HCT116 (cell line): ENCODE measurements around the gene PARM1. TPM values are rescaled to one million over a fixed set of nuclear protein-coding genes. Genes with fewer than 3 reads are reported as not detected.

Source experiments
- ATAC-seq: fragments of 200-7000 bp; cut with Tn5 transposase; 2 replicates; pipeline ENCODE4 v1.9.1; 2020; ENCODE audit warnings: mild to moderate bottlenecking, moderate library complexity
- BruUV-seq: library from RNA; stranded (reverse); fragments of 400-500 nt; replicated peaks from 2 replicates; lab custom pipeline; 2021; lab: Mats Ljungman, UMichigan
- CTCF ChIA-PET: fragments of 300-600 bp; sonication (Branson Sonifier 250); formaldehyde crosslinking; loops from one replicate; lab custom pipeline; 2021; ENCODE audit warnings: antibody characterized with exemption; lab: Charles Lee
- POLR2A ChIA-PET: fragments of 300-600, 350-600 bp; sonication (Branson Sonifier 250); formaldehyde crosslinking; loops from one replicate; lab custom pipeline; 2021; ENCODE audit warnings: antibody characterized with exemption; lab: Charles Lee
- RAD21 ChIA-PET, 2 experiments: fragments of 300-600 bp; sonication (Branson Sonifier 250); formaldehyde crosslinking; loops; one replicate each; lab custom pipeline; 2023; ENCODE audit warnings: low total read pairs in 2 of 2; ENCODE audit not compliant: uncharacterized antibody in 2 of 2, unreplicated experiment in 2 of 2, low non-redundant PET in 1 of 2; lab: Charles Lee
- DNase-seq: peaks from one replicate; pipeline ENCODE4 v3.0.0-alpha.2; 2010; ENCODE audit warnings: low read depth, low spot score
- H2AFZ ChIP-seq: fragments of 200-600 bp; shearing (Covaris generic), sonication (generic); 2 replicates; pipeline ENCODE4 v1.6.1; 2017; ENCODE audit warnings: low read depth, mixed run types, mixed read lengths, antibody characterized with exemption, low read length; ENCODE audit not compliant: poor library complexity, severe bottlenecking
- H3K27ac ChIP-seq: 2 replicates; pipeline ENCODE4 v1.5.1; 2012; ENCODE audit warnings: low read depth, low read length
- H3K27me3 ChIP-seq: fragments of 200-600 bp; sonication (generic); 2 replicates; pipeline ENCODE4 v1.6.1; 2016; ENCODE audit warnings: mixed run types, low read length, mixed read lengths; ENCODE audit not compliant: insufficient read depth
- H3K36me3 ChIP-seq, 2 experiments: fragments of 200-500 bp in 1 of 2; fragments of 200-600 bp in 1 of 2; sonication (Bioruptor generic) in 1 of 2; sonication (generic) in 1 of 2; 2 replicates each; pipeline versions ENCODE4 v1.5.1 to v1.6.1; 2014 to 2016; ENCODE audit warnings: low read length in 2 of 2, inconsistent platforms in 1 of 2, mixed read lengths in 1 of 2, mixed run types in 1 of 2; ENCODE audit not compliant: insufficient read depth in 2 of 2, control insufficient read depth in 1 of 2
- H3K4me1 ChIP-seq, 2 experiments: fragments of 200-600 bp in 1 of 2; sonication (generic) in 1 of 2; 2 replicates each; pipeline versions ENCODE4 v1.5.1 to v1.6.1; 2012 to 2017; ENCODE audit warnings: low read length in 2 of 2, inconsistent platforms in 1 of 2, mild to moderate bottlenecking in 1 of 2, mixed read lengths in 1 of 2, mixed run types in 1 of 2, moderate library complexity in 1 of 2; ENCODE audit not compliant: insufficient read depth in 2 of 2, control insufficient read depth in 1 of 2
- H3K4me2 ChIP-seq: fragments of 200-600 bp; sonication (generic); 2 replicates; pipeline ENCODE4 v1.6.1; 2017; ENCODE audit warnings: mixed run types, low read length, mixed read lengths
- H3K4me3 ChIP-seq, 2 experiments: fragments of 200-600 bp in 1 of 2; sonication (generic) in 1 of 2; replicated peaks in 1 of 2; 2 replicates each; pipeline ENCODE4 v1.5.1; 2011 to 2016; ENCODE audit warnings: low read length in 2 of 2, control low read depth in 1 of 2, low read depth in 1 of 2, mild to moderate bottlenecking in 1 of 2, mixed read lengths in 1 of 2, mixed run types in 1 of 2
- H3K79me2 ChIP-seq: fragments of 200-600 bp; sonication (generic); 2 replicates; pipeline ENCODE4 v1.6.1; 2017; ENCODE audit warnings: mild to moderate bottlenecking, mixed run types, low read length, moderate library complexity, mixed read lengths; ENCODE audit not compliant: insufficient read depth
- H3K9ac ChIP-seq: fragments of 200-600 bp; sonication (generic); 2 replicates; pipeline ENCODE4 v1.6.1; 2016; ENCODE audit warnings: low read length, mixed read lengths
- H3K9me2 ChIP-seq: fragments of 200-600 bp; sonication (generic), shearing (Covaris generic); 2 replicates; pipeline ENCODE4 v1.6.1; 2017; ENCODE audit warnings: mixed run types, mild to moderate bottlenecking, moderate library complexity; ENCODE audit not compliant: insufficient read depth
- H3K9me3 ChIP-seq, 2 experiments: fragments of 200-500 bp in 1 of 2; fragments of 200-600 bp in 1 of 2; sonication (Bioruptor generic) in 1 of 2; sonication (generic) in 1 of 2; 2 replicates each; pipeline ENCODE4 v1.6.1; 2014 to 2017; ENCODE audit warnings: low read length in 2 of 2, mixed read lengths in 2 of 2, inconsistent platforms in 1 of 2, low read depth in 1 of 2, mild to moderate bottlenecking in 1 of 2, mixed run types in 1 of 2, moderate library complexity in 1 of 2; ENCODE audit not compliant: control insufficient read depth in 1 of 2, insufficient read depth in 1 of 2
- H4K20me1 ChIP-seq: fragments of 200-600 bp; sonication (generic), shearing (Covaris generic); 2 replicates; pipeline ENCODE4 v1.6.1; 2017; ENCODE audit warnings: mixed run types, mild to moderate bottlenecking, moderate library complexity; ENCODE audit not compliant: insufficient read depth
- ATF3 ChIP-seq: IDR thresholded peaks from 2 replicates; pipeline ENCODE4 v1.6.1; 2012
- CBX3 ChIP-seq: IDR thresholded peaks from 2 replicates; pipeline ENCODE4 v1.6.1; 2012; ENCODE audit warnings: low read depth
- CEBPB ChIP-seq: IDR thresholded peaks from 2 replicates; pipeline ENCODE4 v1.6.1; 2012; ENCODE audit warnings: low read depth
- CTCF ChIP-seq, 3 experiments: fragments of 200-600 bp in 1 of 3; sonication (generic) in 1 of 3; IDR thresholded peaks in 2 of 3; conservative IDR thresholded peaks in 1 of 3; 2 replicates each; pipeline ENCODE4 v1.5.1; 2012 to 2017; ENCODE audit warnings: low read depth in 2 of 3, low read length in 2 of 3, antibody characterized with exemption in 1 of 3, borderline replicate concordance in 1 of 3, control low read depth in 1 of 3, mild to moderate bottlenecking in 1 of 3, mixed read lengths in 1 of 3, mixed run types in 1 of 3, moderate library complexity in 1 of 3; ENCODE audit not compliant: insufficient read depth in 1 of 3
- EGR1 ChIP-seq: IDR thresholded peaks from 2 replicates; pipeline ENCODE4 v1.6.1; 2012; ENCODE audit warnings: low read depth
- ELF1 ChIP-seq: IDR thresholded peaks from 2 replicates; pipeline ENCODE4 v1.6.1; 2012; ENCODE audit warnings: low read depth, borderline replicate concordance
- EZH2 ChIP-seq: fragments of 200-600 bp; sonication (generic); IDR thresholded peaks from 2 replicates; pipeline ENCODE4 v1.6.1; 2017; ENCODE audit warnings: antibody characterized with exemption, mixed run types
- EZH2phosphoT487 ChIP-seq: fragments of 200-600 bp; IDR thresholded peaks from 2 replicates; pipeline ENCODE4 v1.6.1; 2018; ENCODE audit warnings: antibody characterized with exemption, borderline replicate concordance
- JUND ChIP-seq: IDR thresholded peaks from 2 replicates; pipeline ENCODE4 v1.6.1; 2012
- MAX ChIP-seq: IDR thresholded peaks from 2 replicates; pipeline ENCODE4 v1.6.1; 2012
- POLR2AphosphoS5 ChIP-seq: IDR thresholded peaks from 2 replicates; pipeline ENCODE4 v1.6.1; 2011; ENCODE audit warnings: mild to moderate bottlenecking, low read depth, low read length, moderate library complexity
- SP1 ChIP-seq: IDR thresholded peaks from 2 replicates; pipeline ENCODE4 v1.6.1; 2012; ENCODE audit warnings: low read depth
- SRF ChIP-seq: IDR thresholded peaks from 2 replicates; pipeline ENCODE4 v1.6.1; 2012; ENCODE audit warnings: low read depth
- YY1 ChIP-seq: IDR thresholded peaks from 2 replicates; pipeline ENCODE4 v1.6.1; 2011; ENCODE audit warnings: low read length, low read depth, moderate library complexity, mild to moderate bottlenecking; ENCODE audit not compliant: insufficient replicate concordance; ENCODE audit errors: extremely low read depth
- ZNF274 ChIP-seq: fragments of 200-500 bp; sonication (Bioruptor generic); IDR thresholded peaks from 2 replicates; pipeline ENCODE4 v1.6.1; 2014; ENCODE audit warnings: mild to moderate bottlenecking, low read depth, low read length, inconsistent platforms
- intact Hi-C: fragments of 100-400 bp; cut with micrococcal nuclease; formaldehyde crosslinking; loops from 2 replicates; pipeline ENCODE4 v1.10.0; 2022
- total RNA-seq: library from RNA; stranded (reverse); gene quantifications from one replicate; pipeline ENCODE4 v1.2.1, GENCODE V29; 2021; ENCODE audit not compliant: unreplicated experiment

Gene PARM1
- total RNA-seq, 1 experiment from 2014 or later: 11.7 TPM

- POLR2A ChIA-PET: no interaction called here
- intact Hi-C loops: no loop called here
- no peaks in the 10 kb centered on the region for H3K4me1 ChIP-seq
- H2AFZ ChIP-seq: no peak overlapping the region
- no peak overlapping the region for H3K4me3 ChIP-seq
- CTCF ChIA-PET: no interaction called here
- TF ChIP-seq EZH2 (no peak), CTCF (IDR thresholded peaks at IDR 0.05 in 2 of 3, conservative IDR thresholded peaks at IDR 0.05 in 1 of 3; ENCODE audit: borderline replicate concordance in 1 of 3, insufficient read depth in 1 of 3, low read depth in 2 of 3, low read length in 2 of 3) (no peak), YY1 (no peak), JUND (no peak), POLR2AphosphoS5 (no peak), SP1 (no peak), ZNF274 (no peak), CEBPB (no peak), EZH2phosphoT487 (no peak), ATF3 (no peak), CBX3 (no peak), EGR1 (no peak), ELF1 (no peak), MAX (no peak), SRF (no peak)
- ATAC-seq: no peak
- H3K27me3 ChIP-seq: no peaks in the 10 kb centered on the region
- no peak for DNase-seq
- no peaks in the 10 kb centered on the region for H3K9me3 ChIP-seq
- RAD21 ChIA-PET: no interaction called here
- H3K79me2 ChIP-seq: no peaks in the 10 kb centered on the region
- no TSS peak for BruUV-seq
- no peak overlapping the region for H3K27ac ChIP-seq
- H3K4me2 ChIP-seq: no peak overlapping the region
- H3K9ac ChIP-seq: no peak overlapping the region
- H3K9me2 ChIP-seq: no peaks in the 10 kb centered on the region
- H4K20me1 ChIP-seq: no peaks in the 10 kb centered on the region
- H3K36me3 ChIP-seq: no peaks in the 10 kb centered on the region
Measured at GRCh38 chr4:74926007-74926406, 6.9 kb upstream of the PARM1 start.
